PC-9 (cell line): ENCODE measurements around the gene ZNF516.

Experiments used
- CTCF ChIP-seq: fragments of 200-600 bp; sonication (generic); conservative IDR thresholded peaks from 2 replicates; pipeline ENCODE4 v1.6.1; 2017; ENCODE audit warnings: mixed run types, antibody characterized with exemption, mild to moderate bottlenecking, moderate library complexity
- EZH2 ChIP-seq: fragments of 200-600 bp; sonication (generic); IDR thresholded peaks from 2 replicates; pipeline ENCODE4 v1.8.0; 2017; ENCODE audit warnings: antibody characterized with exemption, low read depth

GRCh38 chr18:76528477-76529432 is 33.7 kb upstream of the ZNF516 start:
- TF ChIP-seq EZH2 (no peak), CTCF (no peak)
